Glutamatergic neuron (in vitro differentiated cells): ENCODE measurements around the gene NECTIN1. TPM values are rescaled to one million over a fixed set of nuclear protein-coding genes. Genes with fewer than 3 reads are reported as not detected.

Experiments
- DNase-seq: peaks from one replicate; pipeline ENCODE4 v3.0.0; 2022
- H3K27ac Mint-ChIP-seq: one replicate; pipeline ENCODE4 v1.8.0; 2020; ENCODE audit warnings: mild to moderate bottlenecking, mixed read lengths, inconsistent platforms; ENCODE audit not compliant: unreplicated experiment
- H3K27me3 Mint-ChIP-seq: one replicate; pipeline ENCODE4 v1.8.0; 2020; ENCODE audit warnings: mild to moderate bottlenecking, moderate library complexity, mixed read lengths, inconsistent platforms; ENCODE audit not compliant: unreplicated experiment
- H3K36me3 Mint-ChIP-seq: one replicate; pipeline ENCODE4 v1.8.0; 2020; ENCODE audit warnings: mild to moderate bottlenecking, mixed read lengths, inconsistent platforms; ENCODE audit not compliant: unreplicated experiment
- H3K4me1 Mint-ChIP-seq: one replicate; pipeline ENCODE4 v1.8.0; 2020; ENCODE audit warnings: mild to moderate bottlenecking, low read depth, mixed read lengths, inconsistent platforms; ENCODE audit not compliant: unreplicated experiment
- H3K4me3 Mint-ChIP-seq: one replicate; pipeline ENCODE4 v1.8.0; 2020; ENCODE audit warnings: mild to moderate bottlenecking, mixed read lengths, inconsistent platforms; ENCODE audit not compliant: unreplicated experiment
- H3K9me3 Mint-ChIP-seq: one replicate; pipeline ENCODE4 v1.8.0; 2020; ENCODE audit warnings: mild to moderate bottlenecking, moderate library complexity, mixed read lengths, inconsistent platforms; ENCODE audit not compliant: unreplicated experiment
- total RNA-seq: library from RNA; stranded (reverse); fragmentation: NEBNext Ultra II Directional; extraction: Animal tissue kit (Norgen Biotek cat#: 25700); gene quantifications from one replicate; pipeline ENCODE4 v1.2.1, GENCODE V29; 2021; ENCODE audit not compliant: unreplicated experiment
- TF ChIP-seq, protein P1 (sequence below): fragments of 200-600 bp; sonication (generic); IDR thresholded peaks from one replicate; pipeline ENCODE4 v1.5.0; 2021; ENCODE audit not compliant: partially characterized antibody, unreplicated experiment

The NECTIN1 gene
- total RNA-seq, 1 donor from 2014 or later, result 26.0 TPM

DNA sequence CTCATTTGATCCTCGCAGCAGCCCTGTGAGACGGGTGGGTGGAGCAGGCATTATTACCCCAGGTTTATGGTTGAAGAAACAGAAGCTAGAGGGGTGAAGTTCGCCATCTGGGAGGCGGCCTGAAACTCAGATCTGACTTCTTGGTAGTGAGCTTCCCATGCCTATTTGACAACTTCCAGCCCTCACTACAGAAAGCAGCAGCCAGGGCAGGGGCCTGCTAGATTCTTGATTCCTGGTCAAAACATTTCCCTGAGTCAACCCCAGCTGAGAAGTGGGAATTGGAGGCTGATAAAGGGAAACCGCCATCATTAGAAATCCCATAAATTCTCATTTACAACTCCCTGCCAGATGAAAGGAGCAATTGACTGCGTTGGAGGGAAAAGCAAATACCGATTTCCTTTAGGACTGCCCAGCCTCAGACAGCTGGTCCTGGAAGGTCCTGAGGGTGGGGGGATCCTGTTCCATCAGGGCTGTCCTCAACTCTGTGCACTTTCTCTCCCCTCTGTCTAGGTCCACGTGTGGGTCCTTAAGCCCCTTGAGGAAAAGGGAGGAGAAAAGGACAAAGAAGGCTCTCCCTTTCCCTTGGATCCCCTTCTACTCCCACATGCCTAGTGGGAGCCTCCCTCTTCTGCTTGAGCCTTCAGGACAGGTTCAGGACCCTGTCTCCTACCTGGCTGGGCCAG, 10.2 kb upstream of the NECTIN1 start:
- no peak overlapping the region for H3K27ac Mint-ChIP-seq

DNA sequence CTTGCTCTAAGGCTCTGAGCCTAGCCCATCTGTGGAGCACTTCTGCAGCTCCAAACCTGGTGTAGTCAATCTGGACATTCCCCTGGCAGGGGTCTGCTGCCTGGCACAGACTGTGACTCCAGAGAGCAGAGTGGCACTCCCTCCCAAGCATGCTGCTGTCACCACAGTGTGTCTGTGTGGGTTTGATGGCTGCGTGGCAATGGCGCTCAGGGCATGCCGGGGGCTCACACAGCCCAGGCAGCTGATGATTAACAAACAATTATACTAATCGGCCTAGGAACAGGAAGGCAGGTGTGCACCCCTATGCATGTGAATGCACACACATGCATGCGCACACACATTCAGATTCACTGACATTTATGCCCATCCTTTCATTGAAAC, 9.0 kb upstream of the NECTIN1 start:
- no peak overlapping the region for H3K4me3 Mint-ChIP-seq
- H3K36me3 Mint-ChIP-seq, result peaks cover 12% of the 10 kb centered on the region
- no peak for DNase-seq
- no peak overlapping the region for H3K27ac Mint-ChIP-seq
- H3K9me3 Mint-ChIP-seq, result peaks cover 5% of the 10 kb centered on the region
- peaks cover 9% of the 10 kb centered on the region for H3K4me1 Mint-ChIP-seq
- H3K27me3 Mint-ChIP-seq, result peaks cover 9% of the 10 kb centered on the region
- TF ChIP-seq, protein P1, sequence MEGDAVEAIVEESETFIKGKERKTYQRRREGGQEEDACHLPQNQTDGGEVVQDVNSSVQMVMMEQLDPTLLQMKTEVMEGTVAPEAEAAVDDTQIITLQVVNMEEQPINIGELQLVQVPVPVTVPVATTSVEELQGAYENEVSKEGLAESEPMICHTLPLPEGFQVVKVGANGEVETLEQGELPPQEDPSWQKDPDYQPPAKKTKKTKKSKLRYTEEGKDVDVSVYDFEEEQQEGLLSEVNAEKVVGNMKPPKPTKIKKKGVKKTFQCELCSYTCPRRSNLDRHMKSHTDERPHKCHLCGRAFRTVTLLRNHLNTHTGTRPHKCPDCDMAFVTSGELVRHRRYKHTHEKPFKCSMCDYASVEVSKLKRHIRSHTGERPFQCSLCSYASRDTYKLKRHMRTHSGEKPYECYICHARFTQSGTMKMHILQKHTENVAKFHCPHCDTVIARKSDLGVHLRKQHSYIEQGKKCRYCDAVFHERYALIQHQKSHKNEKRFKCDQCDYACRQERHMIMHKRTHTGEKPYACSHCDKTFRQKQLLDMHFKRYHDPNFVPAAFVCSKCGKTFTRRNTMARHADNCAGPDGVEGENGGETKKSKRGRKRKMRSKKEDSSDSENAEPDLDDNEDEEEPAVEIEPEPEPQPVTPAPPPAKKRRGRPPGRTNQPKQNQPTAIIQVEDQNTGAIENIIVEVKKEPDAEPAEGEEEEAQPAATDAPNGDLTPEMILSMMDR, result no peak

More for the DNA sequence above, 10.2 kb upstream of the NECTIN1 start:
- TF ChIP-seq, protein P1, result no peak
- Mint-ChIP-seq H3K36me3 (peaks cover 2% of the 10 kb centered on the region), H3K4me3 (no peak overlapping the region), H3K27me3 (peaks cover 5% of the 10 kb centered on the region), H3K4me1 (peaks cover 9% of the 10 kb centered on the region), H3K9me3 (peaks cover 8% of the 10 kb centered on the region)
- no peak for DNase-seq

DNA sequence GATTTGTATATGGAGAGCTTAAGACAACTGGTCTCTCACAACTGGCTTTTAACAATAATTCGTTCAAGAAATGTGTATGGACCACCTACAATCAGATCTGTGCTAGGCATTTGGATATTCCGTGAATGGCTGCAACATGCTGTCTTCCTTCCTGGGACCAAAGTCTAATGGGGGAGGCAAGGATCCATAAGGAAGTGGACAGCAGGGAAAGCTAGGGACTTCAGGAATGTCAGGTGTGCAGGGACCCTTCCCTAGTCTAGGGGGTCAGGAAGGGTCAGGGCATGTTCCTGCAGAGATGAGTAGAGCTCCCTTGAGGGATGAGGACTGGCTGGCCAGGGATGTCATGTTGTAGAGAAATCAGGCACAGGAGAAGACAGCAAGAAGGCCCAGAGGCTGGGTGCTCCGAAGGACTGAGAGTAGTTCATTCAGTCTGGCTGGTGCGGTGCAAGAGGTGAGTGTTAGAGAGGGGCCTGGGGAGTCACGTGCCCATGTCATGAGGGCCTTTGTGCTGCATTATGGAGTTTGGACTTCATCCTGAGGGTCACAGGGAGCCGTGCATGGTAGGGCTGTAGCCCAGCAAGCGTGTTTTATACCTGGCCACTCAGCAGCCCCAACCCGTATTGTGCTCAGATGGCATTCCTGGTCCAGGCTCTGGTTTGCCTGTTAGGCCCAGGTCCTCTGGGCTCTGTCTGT, 8.5 kb upstream of the NECTIN1 start:
- H3K9me3 Mint-ChIP-seq, result peaks cover 5% of the 10 kb centered on the region
- H3K27ac Mint-ChIP-seq, result no peak overlapping the region
- DNase-seq, result no peak
- TF ChIP-seq, protein P1, result no peak
- H3K36me3 Mint-ChIP-seq, result peaks cover 12% of the 10 kb centered on the region
- peaks cover 9% of the 10 kb centered on the region for H3K4me1 Mint-ChIP-seq
- peaks cover 6% of the 10 kb centered on the region for H3K27me3 Mint-ChIP-seq
- H3K4me3 Mint-ChIP-seq, result peak overlapping the region; percentile 9

DNA sequence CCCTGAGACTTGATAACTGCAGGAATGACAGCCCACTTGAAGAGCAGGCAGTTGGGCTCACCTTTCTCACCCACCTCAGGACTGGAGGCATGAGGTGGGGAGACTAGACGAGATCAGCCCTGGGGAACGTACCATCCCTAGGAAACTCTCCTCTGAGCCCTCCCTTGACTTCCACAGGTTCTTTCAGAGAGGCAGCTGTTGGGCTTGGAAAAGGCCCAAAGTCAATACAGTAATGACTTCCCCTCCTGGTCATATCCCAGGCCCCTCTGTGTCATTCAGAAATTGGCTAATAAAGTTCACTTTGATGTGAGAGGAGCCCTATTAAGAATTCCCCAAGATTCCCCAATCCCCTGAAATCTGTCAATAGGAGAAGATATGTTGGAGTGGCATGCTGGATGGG, 5.8 kb upstream of the NECTIN1 start:
- Mint-ChIP-seq H3K36me3 (peaks cover 12% of the 10 kb centered on the region), H3K27ac (no peak overlapping the region), H3K4me1 (peaks cover 10% of the 10 kb centered on the region), H3K27me3 (peaks cover 12% of the 10 kb centered on the region), H3K4me3 (no peak overlapping the region), H3K9me3 (no peaks in the 10 kb centered on the region)
- TF ChIP-seq, protein P1, result no peak
- no peak for DNase-seq

DNA sequence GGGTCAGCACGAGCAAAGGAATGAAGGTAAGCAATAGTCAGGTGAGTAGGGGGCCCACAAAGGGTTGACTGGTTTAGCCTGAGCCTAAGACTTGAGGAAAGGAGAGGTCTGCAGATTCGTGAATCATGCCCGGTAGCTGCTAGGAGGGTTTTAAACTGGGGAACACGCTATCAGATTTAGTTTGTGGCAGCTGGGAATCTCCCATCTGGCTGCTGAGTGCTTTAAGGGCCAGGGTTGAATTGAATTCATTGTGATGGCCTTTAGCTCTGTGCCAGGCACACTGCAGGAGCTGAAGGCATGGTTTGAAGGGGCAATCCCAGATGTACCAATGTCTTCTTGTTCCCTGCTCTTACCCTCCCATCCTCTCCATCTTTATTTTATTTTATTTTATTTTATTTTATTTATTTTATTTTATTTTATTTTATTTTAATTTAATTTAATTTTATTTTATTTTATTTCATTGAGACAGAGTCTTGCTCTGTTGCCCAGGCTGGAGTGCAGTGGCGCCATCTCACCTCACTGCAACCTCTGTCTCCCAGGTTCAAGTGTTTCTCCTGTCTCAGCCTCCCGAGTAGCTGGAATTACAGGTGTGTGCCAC, 1.9 kb upstream of the NECTIN1 start:
- Mint-ChIP-seq H3K27me3 (peaks cover 18% of the 10 kb centered on the region), H3K4me1 (peaks cover 13% of the 10 kb centered on the region), H3K9me3 (peaks cover 8% of the 10 kb centered on the region), H3K27ac (no peak overlapping the region), H3K4me3 (peak overlapping the region; percentile 53), H3K36me3 (peaks cover 12% of the 10 kb centered on the region)
- DNase-seq, result no peak
- TF ChIP-seq, protein P1, result no peak
